Loucy (cell line): ENCODE measurements around the gene NOL9.

ENCODE experiments used
- H2AFZ ChIP-seq: fragments of 200-600 bp; sonication (generic); 2 replicates; pipeline ENCODE4 v1.6.0; 2016; ENCODE audit warnings: antibody characterized with exemption, mild to moderate bottlenecking, low read length, moderate library complexity
- H3F3A ChIP-seq: fragments of 200-600 bp; 2 replicates; pipeline ENCODE4 v1.6.0; 2016; ENCODE audit warnings: antibody characterized with exemption, low read depth, mild to moderate bottlenecking
- H3K27me3 ChIP-seq: fragments of 200-600 bp; sonication (generic); 2 replicates; pipeline ENCODE4 v1.6.1; 2014; ENCODE audit warnings: low read length, mild to moderate bottlenecking; ENCODE audit not compliant: insufficient read depth, poor library complexity, severe bottlenecking
- H3K36me3 ChIP-seq: fragments of 200-600 bp; sonication (generic); 2 replicates; pipeline ENCODE4 v1.6.1; 2016; ENCODE audit warnings: low read length; ENCODE audit not compliant: insufficient read depth
- H3K4me1 ChIP-seq: fragments of 200-600 bp; sonication (generic); 2 replicates; pipeline ENCODE4 v1.5.1; 2014; ENCODE audit warnings: low read length, mild to moderate bottlenecking; ENCODE audit not compliant: insufficient read depth, poor library complexity, severe bottlenecking
- H3K4me2 ChIP-seq: fragments of 200-600 bp; sonication (generic); 2 replicates; pipeline ENCODE4 v1.6.0; 2014; ENCODE audit warnings: antibody characterized with exemption, low read length, low read depth, mild to moderate bottlenecking; ENCODE audit not compliant: poor library complexity, severe bottlenecking
- H3K4me3 ChIP-seq: fragments of 200-600 bp; sonication (generic); 2 replicates; pipeline ENCODE4 v1.5.1; 2014; ENCODE audit warnings: low read length, mild to moderate bottlenecking, mixed read lengths; ENCODE audit not compliant: poor library complexity, severe bottlenecking
- H3K79me2 ChIP-seq: fragments of 200-600 bp; sonication (generic); 2 replicates; pipeline ENCODE4 v1.6.1; 2014; ENCODE audit warnings: low read length; ENCODE audit not compliant: insufficient read depth
- H3K9ac ChIP-seq: fragments of 200-600 bp; sonication (generic); 2 replicates; pipeline ENCODE4 v1.6.0; 2014; ENCODE audit warnings: mild to moderate bottlenecking, low read depth, low read length, moderate library complexity; ENCODE audit not compliant: poor library complexity, severe bottlenecking
- H3K9me2 ChIP-seq: fragments of 200-600 bp; sonication (generic); replicated peaks from 2 replicates; pipeline ENCODE4 v1.6.1; 2016; ENCODE audit warnings: low read depth, low read length, mixed read lengths
- H3K9me3 ChIP-seq: fragments of 200-600 bp; sonication (generic); 2 replicates; pipeline ENCODE4 v1.6.1; 2014; ENCODE audit warnings: mild to moderate bottlenecking, antibody characterized with exemption, low read length, low read depth; ENCODE audit not compliant: insufficient read depth
- H4K20me1 ChIP-seq: fragments of 200-600 bp; sonication (generic); 2 replicates; pipeline ENCODE4 v1.6.0; 2014; ENCODE audit warnings: antibody characterized with exemption, low read length, mild to moderate bottlenecking; ENCODE audit not compliant: insufficient read depth, poor library complexity, severe bottlenecking
- CTCF ChIP-seq: fragments of 200-600 bp; sonication (generic); conservative IDR thresholded peaks from 2 replicates; pipeline ENCODE4 v1.5.1; 2014; ENCODE audit warnings: mild to moderate bottlenecking, antibody characterized with exemption, low read length
- EZH2phosphoT487 ChIP-seq: fragments of 200-600 bp; IDR thresholded peaks from 2 replicates; pipeline ENCODE4 v1.6.1; 2018; ENCODE audit warnings: antibody characterized with exemption, mild to moderate bottlenecking, moderate library complexity, borderline replicate concordance

The NOL9 gene

GRCh38 chr1:6481820-6482219 is 72.5 kb downstream of the NOL9 start:
- no peaks in the 10 kb centered on the region for H3K36me3 ChIP-seq
- no peaks in the 10 kb centered on the region for H4K20me1 ChIP-seq
- H2AFZ ChIP-seq, result no peak overlapping the region
- no peaks in the 10 kb centered on the region for H3K9me2 ChIP-seq
- no peaks in the 10 kb centered on the region for H3K79me2 ChIP-seq
- no peaks in the 10 kb centered on the region for H3K27me3 ChIP-seq
- no peak for TF ChIP-seq EZH2phosphoT487
- no peak for TF ChIP-seq CTCF
- H3K9ac ChIP-seq, result no peak overlapping the region
- H3K4me3 ChIP-seq, result no peak overlapping the region
- no peaks in the 10 kb centered on the region for H3K9me3 ChIP-seq
- no peaks in the 10 kb centered on the region for H3F3A ChIP-seq
- H3K4me1 ChIP-seq, result peaks cover 4% of the 10 kb centered on the region
- H3K4me2 ChIP-seq, result no peak overlapping the region

GRCh38 chr1:6477039-6477820 is 77.1 kb downstream of the NOL9 start:
- no peak overlapping the region for H3K9ac ChIP-seq
- TF ChIP-seq EZH2phosphoT487 (no peak), CTCF (no peak)

GRCh38 chr1:6476483-6476882 is 77.8 kb downstream of the NOL9 start:
- H3K9ac ChIP-seq, result no peak overlapping the region
- no peaks in the 10 kb centered on the region for H3K27me3 ChIP-seq
- no peaks in the 10 kb centered on the region for H3F3A ChIP-seq
- H3K4me1 ChIP-seq, result no peaks in the 10 kb centered on the region
- H3K9me3 ChIP-seq, result no peaks in the 10 kb centered on the region
- no peaks in the 10 kb centered on the region for H4K20me1 ChIP-seq
- no peak overlapping the region for H2AFZ ChIP-seq
- H3K79me2 ChIP-seq, result no peaks in the 10 kb centered on the region
- H3K4me3 ChIP-seq, result no peak overlapping the region
- TF ChIP-seq EZH2phosphoT487 (no peak), CTCF (no peak)
- no peaks in the 10 kb centered on the region for H3K36me3 ChIP-seq
- no peaks in the 10 kb centered on the region for H3K9me2 ChIP-seq
- no peak overlapping the region for H3K4me2 ChIP-seq

More at GRCh38 chr1:6477039-6477820, 77.1 kb downstream of the NOL9 start:
- no peaks in the 10 kb centered on the region for H4K20me1 ChIP-seq
- H3K4me1 ChIP-seq, result no peaks in the 10 kb centered on the region
- no peaks in the 10 kb centered on the region for H3F3A ChIP-seq
- no peaks in the 10 kb centered on the region for H3K9me3 ChIP-seq
- no peaks in the 10 kb centered on the region for H3K27me3 ChIP-seq
- H2AFZ ChIP-seq, result no peak overlapping the region
- H3K36me3 ChIP-seq, result no peaks in the 10 kb centered on the region
- H3K4me2 ChIP-seq, result no peak overlapping the region
- H3K4me3 ChIP-seq, result no peak overlapping the region
- no peaks in the 10 kb centered on the region for H3K79me2 ChIP-seq
- no peaks in the 10 kb centered on the region for H3K9me2 ChIP-seq
